Measurements from ENCODE around the gene ID2. TPM values are rescaled to one million over a fixed set of nuclear protein-coding genes. Genes with fewer than 3 reads are reported as not detected.

Gene ID2
- total RNA-seq, 1 experiment from 2014 or later, result 95.4 TPM

- no peak for DNase-seq (ENCODE audit: low read depth)
These were observed 33.2 kb upstream of the ID2 start for GRCh38 chr2:8648441-8649213.

- no peak for DNase-seq (ENCODE audit: low read depth)
These were observed 32.1 kb upstream of the ID2 start for GRCh38 chr2:8649718-8650117.

- no peak for DNase-seq (ENCODE audit: low read depth)
These were observed 31.6 kb upstream of the ID2 start for GRCh38 chr2:8650256-8650655.

GRCh38 chr2:8652774-8653426 lies 29.0 kb upstream of the ID2 start:
- DNase-seq (ENCODE audit: low read depth), result no peak

GRCh38 chr2:8653485-8653884 lies 28.4 kb upstream of the ID2 start:
- no peak for DNase-seq (ENCODE audit: low read depth)

GRCh38 chr2:8654041-8654440 lies 27.8 kb upstream of the ID2 start:
- DNase-seq (ENCODE audit: low read depth), result no peak

- DNase-seq (ENCODE audit: low read depth), result no peak
These were observed 27.4 kb upstream of the ID2 start for GRCh38 chr2:8654483-8654882.

- peak; percentile 9 for DNase-seq (ENCODE audit: low read depth)
These were observed 25.7 kb upstream of the ID2 start for GRCh38 chr2:8656160-8656641.

- no peak for DNase-seq (ENCODE audit: low read depth)
These were observed 25.0 kb upstream of the ID2 start for GRCh38 chr2:8656811-8657210.

- DNase-seq (ENCODE audit: low read depth), result peak; percentile 30
These were observed 24.3 kb upstream of the ID2 start for GRCh38 chr2:8657423-8658062.

GRCh38 chr2:8658064-8658862 lies 23.6 kb upstream of the ID2 start:
- no peak for DNase-seq (ENCODE audit: low read depth)

GRCh38 chr2:8659092-8659734 lies 22.6 kb upstream of the ID2 start:
- no peak for DNase-seq (ENCODE audit: low read depth)

GRCh38 chr2:8659735-8660492 lies 21.9 kb upstream of the ID2 start:
- no peak for DNase-seq (ENCODE audit: low read depth)

- DNase-seq (ENCODE audit: low read depth), result no peak
These were observed 20.6 kb upstream of the ID2 start for GRCh38 chr2:8661235-8661634.

- DNase-seq (ENCODE audit: low read depth), result no peak
These were observed 20.1 kb upstream of the ID2 start for GRCh38 chr2:8661736-8662135.

- DNase-seq (ENCODE audit: low read depth), result peak; percentile 91
These were observed 19.5 kb upstream of the ID2 start for GRCh38 chr2:8662239-8662879.

- DNase-seq (ENCODE audit: low read depth), result no peak
These were observed 17.9 kb upstream of the ID2 start for GRCh38 chr2:8663997-8664396.

GRCh38 chr2:8666581-8666980 lies 15.3 kb upstream of the ID2 start:
- no peak for DNase-seq (ENCODE audit: low read depth)

- no peak for DNase-seq (ENCODE audit: low read depth)
These were observed 13.9 kb upstream of the ID2 start for GRCh38 chr2:8667896-8668512.
